ENCODE results near the gene PPM1N.

Gene PPM1N

DNA sequence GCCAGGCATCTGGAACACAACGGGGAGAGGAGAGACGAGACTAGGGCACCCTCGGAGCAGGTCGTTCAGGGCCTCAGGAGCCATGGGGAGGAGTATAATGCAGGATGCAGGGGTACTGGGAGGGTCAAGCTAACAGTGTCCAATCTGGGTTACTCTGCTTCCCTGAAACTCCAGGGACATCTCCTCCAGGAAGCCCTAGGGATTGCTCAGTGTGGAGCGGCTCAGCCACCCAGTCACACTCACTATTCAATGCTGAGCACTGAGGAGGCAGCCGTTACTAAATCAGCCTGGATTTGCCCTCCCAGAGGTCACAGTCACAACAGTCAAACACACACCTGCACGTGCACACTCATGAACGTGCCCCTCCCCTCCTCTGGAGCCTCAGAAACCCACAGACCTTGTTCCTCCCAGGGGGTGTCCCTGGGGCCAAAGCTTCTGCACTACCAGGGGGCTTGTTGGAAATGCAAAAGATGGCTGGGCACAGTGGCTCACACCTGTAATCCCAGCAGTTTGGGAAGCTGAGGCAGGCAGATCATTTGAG is 37.4 kb upstream of the PPM1N start:
- DNase-seq (ENCODE audit: insufficient read length, low spot score): no peak
- no peak for FAIRE-seq

DNA sequence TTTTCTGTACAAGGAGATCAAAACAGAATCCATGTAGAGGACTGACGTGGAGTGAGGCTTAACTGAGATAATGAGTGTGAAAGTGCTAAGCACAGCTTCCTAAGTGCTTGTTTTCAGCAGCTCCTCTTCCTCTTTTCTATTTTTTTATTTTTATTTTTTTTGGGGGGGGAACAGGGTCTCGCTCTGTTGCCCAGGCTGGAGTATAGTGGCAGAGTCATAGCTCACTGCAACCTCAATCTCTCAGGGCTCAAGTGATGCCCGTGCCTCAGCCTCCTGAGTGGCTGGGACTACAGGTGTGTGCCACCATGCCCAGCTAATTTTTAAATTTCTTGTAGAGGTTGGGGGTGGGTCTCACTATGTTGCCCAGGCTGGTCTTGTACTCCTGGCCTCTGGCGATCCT is 36.1 kb upstream of the PPM1N start:
- no peak for FAIRE-seq
- TF ChIP-seq POU2F2 (IDR thresholded peaks at IDR 0.05; ENCODE audit: low read depth, low read length): no peak
- no peak for TF ChIP-seq POLR2AphosphoS5 (IDR thresholded peaks at IDR 0.05; ENCODE audit: low read depth, low read length)
- TF ChIP-seq SPI1 (IDR thresholded peaks at IDR 0.05; ENCODE audit: low read depth, low read length): no peak
- TF ChIP-seq POLR2A (IDR thresholded peaks at IDR 0.05; ENCODE audit: low read depth, low read length): no peak
- TF ChIP-seq TAF1 (IDR thresholded peaks at IDR 0.05; ENCODE audit: low read depth, low read length): no peak
- TF ChIP-seq PAX5 (IDR thresholded peaks at IDR 0.05; ENCODE audit: insufficient read depth, low read length, severe bottlenecking): no peak

More for the DNA sequence above, 37.4 kb upstream of the PPM1N start:
- no peak for TF ChIP-seq POLR2AphosphoS5 (IDR thresholded peaks at IDR 0.05; ENCODE audit: low read depth, low read length)
- no peak for TF ChIP-seq POLR2A (IDR thresholded peaks at IDR 0.05; ENCODE audit: low read depth, low read length)
- no peak for TF ChIP-seq POU2F2 (IDR thresholded peaks at IDR 0.05; ENCODE audit: low read depth, low read length)

DNA sequence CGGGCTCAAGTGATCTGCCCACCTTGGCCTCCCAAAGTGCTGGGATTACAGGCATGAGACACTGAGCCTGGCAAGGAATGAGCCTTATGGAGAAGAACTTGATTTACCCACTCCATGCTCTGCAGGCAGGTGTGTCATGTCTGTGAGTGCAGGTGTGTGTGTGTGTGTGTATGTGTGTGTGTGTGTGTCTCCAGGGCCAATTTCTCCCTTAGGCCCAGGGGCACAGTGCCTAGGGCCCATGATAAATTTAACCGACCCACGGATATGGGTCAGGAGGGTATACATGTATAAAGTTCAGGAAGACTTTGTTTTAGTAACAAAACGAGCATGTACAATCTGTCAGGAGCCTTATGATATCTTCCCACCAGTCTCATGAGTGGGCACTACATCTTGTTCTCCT is 35.0 kb upstream of the PPM1N start:
- DNase-seq (ENCODE audit: insufficient read length, low spot score) (no peak), FAIRE-seq (no peak)
- TF ChIP-seq POLR2A (IDR thresholded peaks at IDR 0.05; ENCODE audit: low read depth, low read length): no peak
- TF ChIP-seq POLR2AphosphoS5 (IDR thresholded peaks at IDR 0.05; ENCODE audit: low read depth, low read length): no peak
- no peak for TF ChIP-seq TAF1 (IDR thresholded peaks at IDR 0.05; ENCODE audit: low read depth, low read length)

More for the DNA sequence above, 36.1 kb upstream of the PPM1N start:
- no peak for DNase-seq (ENCODE audit: insufficient read length, low spot score)

- TF ChIP-seq POU2F2 (IDR thresholded peaks at IDR 0.05; ENCODE audit: low read depth, low read length) (no peak), POLR2A (IDR thresholded peaks at IDR 0.05; ENCODE audit: low read depth, low read length) (no peak), POLR2AphosphoS5 (IDR thresholded peaks at IDR 0.05; ENCODE audit: low read depth, low read length) (no peak), SPI1 (IDR thresholded peaks at IDR 0.05; ENCODE audit: low read depth, low read length) (no peak), TAF1 (IDR thresholded peaks at IDR 0.05; ENCODE audit: low read depth, low read length) (no peak), PAX5 (IDR thresholded peaks at IDR 0.05; ENCODE audit: insufficient read depth, low read length, severe bottlenecking) (no peak)
- DNase-seq (ENCODE audit: insufficient read length, low spot score): no peak
- no peak for FAIRE-seq
Observed at GRCh38 chr19:45464274-45464673, 34.0 kb upstream of the PPM1N start.

- FAIRE-seq (no peak), DNase-seq (ENCODE audit: insufficient read length, low spot score) (no peak)
- no peak for TF ChIP-seq POLR2AphosphoS5 (IDR thresholded peaks at IDR 0.05; ENCODE audit: low read depth, low read length)
- no peak for TF ChIP-seq POLR2A (IDR thresholded peaks at IDR 0.05; ENCODE audit: low read depth, low read length)
- no peak for TF ChIP-seq TAF1 (IDR thresholded peaks at IDR 0.05; ENCODE audit: low read depth, low read length)
- no peak for TF ChIP-seq POU2F2 (IDR thresholded peaks at IDR 0.05; ENCODE audit: low read depth, low read length)
- TF ChIP-seq SPI1 (IDR thresholded peaks at IDR 0.05; ENCODE audit: low read depth, low read length): no peak
- no peak for TF ChIP-seq PAX5 (IDR thresholded peaks at IDR 0.05; ENCODE audit: insufficient read depth, low read length, severe bottlenecking)
Observed at GRCh38 chr19:45464852-45465441, 33.3 kb upstream of the PPM1N start.

GRCh38 chr19:45467115-45467455 is 31.2 kb upstream of the PPM1N start:
- TF ChIP-seq POU2F2 (IDR thresholded peaks at IDR 0.05; ENCODE audit: low read depth, low read length) (no peak), TAF1 (IDR thresholded peaks at IDR 0.05; ENCODE audit: low read depth, low read length) (no peak), SPI1 (IDR thresholded peaks at IDR 0.05; ENCODE audit: low read depth, low read length) (no peak), POLR2A (IDR thresholded peaks at IDR 0.05; ENCODE audit: low read depth, low read length) (no peak), POLR2AphosphoS5 (IDR thresholded peaks at IDR 0.05; ENCODE audit: low read depth, low read length) (no peak), PAX5 (IDR thresholded peaks at IDR 0.05; ENCODE audit: insufficient read depth, low read length, severe bottlenecking) (no peak)
- FAIRE-seq (no peak), DNase-seq (ENCODE audit: insufficient read length, low spot score) (no peak)

DNA sequence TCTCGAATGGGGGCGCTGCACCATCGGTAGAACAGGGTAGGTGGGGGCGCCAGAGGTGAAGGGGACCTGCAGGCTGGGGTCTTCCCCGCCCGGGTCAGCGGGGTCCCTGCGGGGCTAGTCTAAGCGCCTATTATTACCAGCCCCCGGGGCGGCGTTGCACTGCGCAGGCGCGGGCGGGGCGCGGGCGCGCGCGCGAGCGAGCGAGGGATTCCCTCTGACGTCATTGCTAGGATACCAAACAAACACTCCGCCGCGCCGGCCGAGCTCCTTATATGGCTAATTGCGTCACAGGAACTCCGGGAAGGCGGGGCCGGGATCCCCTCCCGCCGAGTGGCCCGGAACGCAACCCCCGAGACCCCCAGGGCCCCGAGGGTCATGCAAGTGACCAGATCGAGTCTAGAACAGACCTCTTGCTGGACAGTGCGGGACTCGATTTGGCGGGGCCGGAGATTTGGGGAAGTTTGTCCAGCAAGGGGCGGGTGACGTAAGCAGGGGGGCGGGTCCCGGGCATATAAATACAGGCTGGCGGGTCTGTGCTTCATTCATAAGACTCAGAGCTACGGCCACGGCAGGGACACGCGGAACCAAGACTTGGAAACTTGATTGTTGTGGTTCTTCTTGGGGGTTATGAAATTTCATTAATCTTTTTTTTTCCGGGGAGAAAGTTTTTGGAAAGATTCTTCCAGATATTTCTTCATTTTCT is 30.6 kb upstream of the PPM1N start, which contains the start of gene FOSB:
FOSB (plus strand) TSS at position 541 of the 703 bp plus-strand sequence. CDS start 591 bp downstream, outside the sequence.
- FAIRE-seq: peak; percentile 98
- TF ChIP-seq POLR2AphosphoS5 (IDR thresholded peaks at IDR 0.05; ENCODE audit: low read depth, low read length): peak; percentile 60; the same call in 1 of the 2 replicates
- peak; percentile 81 for TF ChIP-seq POLR2A (IDR thresholded peaks at IDR 0.05; ENCODE audit: low read depth, low read length)
- no peak for TF ChIP-seq SPI1 (IDR thresholded peaks at IDR 0.05; ENCODE audit: low read depth, low read length)
- peak; percentile 82 for DNase-seq (ENCODE audit: insufficient read length, low spot score)

GRCh38 chr19:45468159-45468651 is 30.0 kb upstream of the PPM1N start:
- TF ChIP-seq PAX5 (IDR thresholded peaks at IDR 0.05; ENCODE audit: insufficient read depth, low read length, severe bottlenecking) (no peak), SPI1 (IDR thresholded peaks at IDR 0.05; ENCODE audit: low read depth, low read length) (no peak), TAF1 (IDR thresholded peaks at IDR 0.05; ENCODE audit: low read depth, low read length) (0 out of 2 replicates have a peak, but pooled peaks have one; percentile 2)
- DNase-seq (ENCODE audit: insufficient read length, low spot score) (no peak), FAIRE-seq (peak; percentile 5)

GRCh38 chr19:45468803-45469131 is 29.5 kb upstream of the PPM1N start:
- TF ChIP-seq PAX5 (IDR thresholded peaks at IDR 0.05; ENCODE audit: insufficient read depth, low read length, severe bottlenecking) (no peak), TAF1 (IDR thresholded peaks at IDR 0.05; ENCODE audit: low read depth, low read length) (0 out of 2 replicates have a peak, but pooled peaks have one; percentile 12)
- no peak for DNase-seq (ENCODE audit: insufficient read length, low spot score)
- FAIRE-seq: no peak

Data from GM12891 (cell line).